GM23338 (cell line): Measurements from ENCODE around the gene THRB. TPM values are rescaled to one million over a fixed set of nuclear protein-coding genes. Genes with fewer than 3 reads are reported as not detected.

Experiments used
- ATAC-seq: fragments of 200-7000 bp; cut with Tn5 transposase; 3 replicates; pipeline ENCODE4 v1.9.1; 2020
- DNase-seq: peaks from one replicate; pipeline ENCODE4 v3.0.0-alpha.2; 2015; ENCODE audit warnings: low spot score
- H2AFZ ChIP-seq: fragments of 200-600 bp; sonication (generic); 2 replicates; pipeline ENCODE4 v1.8.0; 2016; ENCODE audit warnings: antibody characterized with exemption, mild to moderate bottlenecking, moderate library complexity
- H3F3A ChIP-seq: fragments of 200-600 bp; sonication (generic); replicated peaks from 2 replicates; pipeline ENCODE4 v1.8.0; 2017; ENCODE audit warnings: antibody characterized with exemption, mixed run types, low read depth
- H3K27ac ChIP-seq: fragments of 200-600 bp; sonication (generic); 2 replicates; pipeline ENCODE4 v1.6.1; 2016; ENCODE audit warnings: low read depth
- H3K27me3 ChIP-seq: fragments of 200-600 bp; sonication (generic); 2 replicates; pipeline ENCODE4 v1.8.0; 2016; ENCODE audit warnings: mild to moderate bottlenecking, mixed run types, moderate library complexity; ENCODE audit not compliant: insufficient read depth
- H3K36me3 ChIP-seq: fragments of 200-600 bp; sonication (generic); 2 replicates; pipeline ENCODE4 v1.8.0; 2016; ENCODE audit warnings: mild to moderate bottlenecking; ENCODE audit not compliant: insufficient read depth
- H3K4me1 ChIP-seq: fragments of 200-600 bp; sonication (generic); 2 replicates; pipeline ENCODE4 v1.8.0; 2016; ENCODE audit warnings: mild to moderate bottlenecking, moderate library complexity; ENCODE audit not compliant: insufficient read depth
- H3K4me2 ChIP-seq: fragments of 200-600 bp; sonication (generic); 2 replicates; pipeline ENCODE4 v1.7.1; 2017; ENCODE audit warnings: mixed run types
- H3K4me3 ChIP-seq: fragments of 200-600 bp; sonication (generic); 2 replicates; pipeline ENCODE4 v1.6.1; 2016; ENCODE audit warnings: mixed run types
- H3K79me2 ChIP-seq: fragments of 200-600 bp; sonication (generic); replicated peaks from 2 replicates; pipeline ENCODE4 v1.8.0; 2017; ENCODE audit warnings: mild to moderate bottlenecking; ENCODE audit not compliant: insufficient read depth
- H3K9me2 ChIP-seq: fragments of 200-600 bp; sonication (generic); 2 replicates; pipeline ENCODE4 v1.8.0; 2017; ENCODE audit not compliant: insufficient read depth
- H4K20me1 ChIP-seq: fragments of 200-600 bp; sonication (generic); replicated peaks from 2 replicates; pipeline ENCODE4 v1.8.0; 2017; ENCODE audit warnings: mild to moderate bottlenecking; ENCODE audit not compliant: insufficient read depth
- H3K27ac Mint-ChIP-seq: 2 replicates; pipeline ENCODE4 v1.8.0; 2020; ENCODE audit warnings: inconsistent platforms, mild to moderate bottlenecking, moderate library complexity, mixed read lengths
- H3K27me3 Mint-ChIP-seq: 3 replicates; pipeline ENCODE4 v1.8.0; 2022; ENCODE audit warnings: low read depth, mild to moderate bottlenecking, moderate library complexity, mixed read lengths, inconsistent platforms; ENCODE audit not compliant: insufficient read depth, poor library complexity
- H3K36me3 Mint-ChIP-seq: 3 replicates; pipeline ENCODE4 v1.8.0; 2021; ENCODE audit warnings: low read depth, mild to moderate bottlenecking, inconsistent platforms, moderate library complexity, mixed read lengths
- H3K4me1 Mint-ChIP-seq: 3 replicates; pipeline ENCODE4 v1.8.0; 2020; ENCODE audit warnings: mild to moderate bottlenecking, inconsistent platforms, mixed read lengths
- H3K4me3 Mint-ChIP-seq: 3 replicates; pipeline ENCODE4 v1.8.0; 2021; ENCODE audit warnings: moderate library complexity, mild to moderate bottlenecking, inconsistent platforms, mixed read lengths
- H3K9me3 Mint-ChIP-seq: 3 replicates; pipeline ENCODE4 v1.8.0; 2020; ENCODE audit warnings: moderate library complexity, mild to moderate bottlenecking, inconsistent platforms, mixed read lengths
- CREB1 ChIP-seq: fragments of 250-450 bp; sonication (Bioruptor Pico); IDR thresholded peaks from 2 replicates; pipeline ENCODE4 v1.5.0; 2020; ENCODE audit warnings: low read depth, mild to moderate bottlenecking, moderate library complexity
- CTCF ChIP-seq, 2 experiments: fragments of 200-600 bp in 1 of 2; sonication (generic) in 1 of 2; conservative IDR thresholded peaks; 2 replicates each; pipeline versions ENCODE4 v1.5.1 to v1.6.1; 2016 to 2017; ENCODE audit warnings: antibody characterized with exemption in 2 of 2, low read depth in 2 of 2, mild to moderate bottlenecking in 2 of 2, moderate library complexity in 1 of 2
- ETS1 ChIP-seq: IDR thresholded peaks from 2 replicates; pipeline ENCODE4 v1.6.1; 2016; ENCODE audit warnings: antibody characterized with exemption
- EZH2phosphoT487 ChIP-seq: fragments of 200-600 bp; sonication (generic); IDR thresholded peaks from one replicate; pipeline ENCODE4 v1.8.1; 2018; ENCODE audit warnings: antibody characterized with exemption; ENCODE audit not compliant: unreplicated experiment
- JUNB ChIP-seq: IDR thresholded peaks from one replicate; pipeline ENCODE4 v1.6.1; 2016; ENCODE audit warnings: antibody characterized with exemption; ENCODE audit not compliant: unreplicated experiment
- NANOG ChIP-seq: IDR thresholded peaks from 2 replicates; pipeline ENCODE4 v1.6.1; 2016; ENCODE audit warnings: antibody characterized with exemption, borderline replicate concordance
- POLR2AphosphoS5 ChIP-seq: IDR thresholded peaks from 2 replicates; pipeline ENCODE4 v1.6.1; 2016; ENCODE audit warnings: antibody characterized with exemption, low read depth
- ZNF114 ChIP-seq: fragments of 250-450 bp; sonication (Bioruptor Pico); IDR thresholded peaks from 2 replicates; pipeline ENCODE4 v1.5.0; 2020; ENCODE audit warnings: mild to moderate bottlenecking, moderate library complexity
- ZNF331 ChIP-seq: fragments of 250-450 bp; sonication (Bioruptor Pico); IDR thresholded peaks from 2 replicates; pipeline ENCODE4 v1.5.0; 2020; ENCODE audit warnings: low read depth, mild to moderate bottlenecking, moderate library complexity
- ZNF462 ChIP-seq: fragments of 250-450 bp; sonication (Bioruptor Pico); IDR thresholded peaks from 2 replicates; pipeline ENCODE4 v1.5.0; 2020; ENCODE audit warnings: mild to moderate bottlenecking, moderate library complexity
- polyA plus RNA-seq: library from polyadenylated mRNA; unstranded; fragments of >200 nt; fragmentation: Nextera tagmentation; extraction: Ambion mirVana; gene quantifications from 2 replicates; pipeline ENCODE4 v1.2.1, GENCODE V29; 2016
- total RNA-seq: library from RNA; depleted of rRNA; stranded (reverse); fragments of >200 nt; shearing (Covaris generic); gene quantifications from 2 replicates; pipeline ENCODE4 v1.2.3, GENCODE V29; 2014

THRB gene
- total and polyA plus RNA-seq, 2 experiments from 2014 or later: 1.7 to 3.2 TPM

GRCh38 chr3:24291646-24292045 is 203.0 kb downstream of the THRB start:
- Histone ChIP-seq H4K20me1 (no peaks in the 10 kb centered on the region), H2AFZ (no peak overlapping the region), H3K4me2 (no peak overlapping the region), H3K4me3 (no peak overlapping the region), H3K79me2 (no peaks in the 10 kb centered on the region), H3K27ac (no peak overlapping the region), H3K4me1 (no peaks in the 10 kb centered on the region), H3K36me3 (no peaks in the 10 kb centered on the region), H3F3A (no peaks in the 10 kb centered on the region), H3K27me3 (no peaks in the 10 kb centered on the region), H3K9me2 (peaks cover 4% of the 10 kb centered on the region; the same call in 1 of the 2 replicates)
- Mint-ChIP-seq H3K27ac (no peak overlapping the region), H3K27me3 (no peaks in the 10 kb centered on the region), H3K4me3 (no peak overlapping the region), H3K9me3 (no peaks in the 10 kb centered on the region), H3K4me1 (peaks cover 5% of the 10 kb centered on the region; the same call in 2 of the 3 replicates), H3K36me3 (no peaks in the 10 kb centered on the region)
- no peak for DNase-seq
- ATAC-seq: no peak
- TF ChIP-seq POLR2AphosphoS5: no peak
- no peak for TF ChIP-seq ZNF114 (CRISPR knock-in tag)
- no peak for TF ChIP-seq ETS1
- TF ChIP-seq EZH2phosphoT487: no peak

- H3K27me3 ChIP-seq: no peaks in the 10 kb centered on the region
- ATAC-seq (no peak), DNase-seq (no peak)
- no peak overlapping the region for H3K4me3 ChIP-seq
- no peaks in the 10 kb centered on the region for H3K79me2 ChIP-seq
- Mint-ChIP-seq H3K9me3 (no peaks in the 10 kb centered on the region), H3K36me3 (no peaks in the 10 kb centered on the region), H3K27me3 (no peaks in the 10 kb centered on the region), H3K27ac (no peak overlapping the region; the same call in 1 of the 2 replicates), H3K4me3 (no peak overlapping the region), H3K4me1 (no peaks in the 10 kb centered on the region)
- TF ChIP-seq CTCF (conservative IDR thresholded peaks at IDR 0.05; ENCODE audit: low read depth in 2 of 2) (no peak), CREB1 (CRISPR knock-in tag) (no peak), ZNF331 (CRISPR knock-in tag) (no peak), ZNF114 (CRISPR knock-in tag) (no peak), ZNF462 (CRISPR knock-in tag) (no peak), ETS1 (no peak), EZH2phosphoT487 (no peak), NANOG (no peak), JUNB (no peak), POLR2AphosphoS5 (no peak)
- H3K27ac ChIP-seq: no peak overlapping the region
- no peaks in the 10 kb centered on the region; the same call in 1 of the 2 replicates for H3K36me3 ChIP-seq
- no peak overlapping the region for H2AFZ ChIP-seq
- no peaks in the 10 kb centered on the region for H4K20me1 ChIP-seq
- H3K4me2 ChIP-seq: no peak overlapping the region
- H3K4me1 ChIP-seq: no peaks in the 10 kb centered on the region
- H3F3A ChIP-seq: no peaks in the 10 kb centered on the region
- peaks cover 10% of the 10 kb centered on the region; the same call in 1 of the 2 replicates for H3K9me2 ChIP-seq
Measured at GRCh38 chr3:24290596-24290995, 204.1 kb downstream of the THRB start.
